Cardiac atrium fibroblast (primary cell): ENCODE results near the gene SPPL2A. TPM values are rescaled to one million over a fixed set of nuclear protein-coding genes. Genes with fewer than 3 reads are reported as not detected.

Source experiments
- total RNA-seq: library from RNA; depleted of rRNA; stranded (reverse); fragments of >200 nt; gene quantifications from 2 replicates; pipeline ENCODE4 v1.2.3, GENCODE V29; 2015

SPPL2A gene
- total RNA-seq, result 112 and 124 TPM in 2 replicates

GRCh38 chr15:50765195-50765967 lies at the start of gene SPPL2A:
Gene SPPL2A, minus strand, starts transcription at chr15:50765706. Its CDS starts 173 bp downstream, at chr15:50765533.

GRCh38 chr15:50686469-50687301 lies 78.8 kb downstream of the SPPL2A start, which contains the start of gene TRPM7:
Gene TRPM7, minus strand, starts transcription at chr15:50686797. Its CDS starts 264 bp downstream, at chr15:50686533.

Other genes starting within 250 kb of the SPPL2A start
- 1.6 TPM in 1 of 2 replicates, not detected in the other for gene USP50, start 219.0 kb downstream of the SPPL2A start, total RNA-seq
- 21.3 and 23.3 TPM in 2 replicates for gene TRPM7, start 78.9 kb downstream of the SPPL2A start, total RNA-seq
- 7.8 and 12.0 TPM in 2 replicates for gene AP4E1, start 143.0 kb upstream of the SPPL2A start, total RNA-seq